GM12865 (cell line): ENCODE measurements around the gene OR2T1.

ENCODE experiments used
- DNase-seq: peaks from one replicate; pipeline ENCODE4 v3.0.0; 2010; ENCODE audit warnings: low read depth
- H3K4me3 ChIP-seq: 2 replicates; pipeline ENCODE4 v1.5.1; 2011; ENCODE audit warnings: mild to moderate bottlenecking, low read depth, low read length, control low read depth
- CTCF ChIP-seq: IDR thresholded peaks from 2 replicates; pipeline ENCODE4 v1.5.1; 2011; ENCODE audit warnings: low read length, control low read depth, low read depth, inconsistent platforms; ENCODE audit not compliant: insufficient read depth; ENCODE audit errors: missing control alignments

OR2T1 gene, protein sequence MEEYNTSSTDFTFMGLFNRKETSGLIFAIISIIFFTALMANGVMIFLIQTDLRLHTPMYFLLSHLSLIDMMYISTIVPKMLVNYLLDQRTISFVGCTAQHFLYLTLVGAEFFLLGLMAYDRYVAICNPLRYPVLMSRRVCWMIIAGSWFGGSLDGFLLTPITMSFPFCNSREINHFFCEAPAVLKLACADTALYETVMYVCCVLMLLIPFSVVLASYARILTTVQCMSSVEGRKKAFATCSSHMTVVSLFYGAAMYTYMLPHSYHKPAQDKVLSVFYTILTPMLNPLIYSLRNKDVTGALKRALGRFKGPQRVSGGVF

GRCh38 chr1:248402748-248403147, at the start of gene OR2T1:
TSS of gene OR2T1 (plus strand) at chr1:248403048. CDS start at chr1:248406148, 3,100 bp downstream.
- DNase-seq, result no peak

DNA sequence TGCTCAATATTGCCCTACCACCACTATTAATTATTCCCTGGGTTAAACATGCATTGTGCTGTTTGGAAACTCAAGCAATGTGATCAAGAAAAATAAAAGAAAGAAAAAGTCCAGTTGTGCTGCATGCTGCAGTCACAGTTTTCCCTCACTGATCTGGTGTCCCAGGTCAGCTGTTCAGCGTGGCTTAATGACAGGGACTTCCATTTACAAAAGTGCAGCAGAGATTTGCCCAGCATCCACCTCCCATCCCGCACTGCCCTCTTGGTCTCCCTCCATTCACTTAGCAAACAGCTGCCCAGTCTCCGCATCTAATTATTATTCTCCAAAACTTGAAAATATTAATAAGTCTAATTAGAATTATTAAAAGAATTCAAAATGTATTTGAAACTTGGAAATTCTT, 43.4 kb upstream of the OR2T1 start:
- H3K4me3 ChIP-seq, result no peak overlapping the region
- DNase-seq, result no peak
- TF ChIP-seq CTCF, result no peak

More at GRCh38 chr1:248402748-248403147, at the start of gene OR2T1:
- no peak within 1 kb of the TSS for H3K4me3 ChIP-seq
- TF ChIP-seq CTCF, result no peak

- H3K4me3 ChIP-seq, result no peak within 1 kb of the TSS
- no peak for DNase-seq
- TF ChIP-seq CTCF, result no peak
Measured at GRCh38 chr1:248361121-248361715, 41.6 kb upstream of the OR2T1 start, which contains the start of gene OR2T4. TSS of gene OR2T4 (plus strand) at chr1:248361665. CDS start at chr1:248361665, 0 bp downstream.

DNA sequence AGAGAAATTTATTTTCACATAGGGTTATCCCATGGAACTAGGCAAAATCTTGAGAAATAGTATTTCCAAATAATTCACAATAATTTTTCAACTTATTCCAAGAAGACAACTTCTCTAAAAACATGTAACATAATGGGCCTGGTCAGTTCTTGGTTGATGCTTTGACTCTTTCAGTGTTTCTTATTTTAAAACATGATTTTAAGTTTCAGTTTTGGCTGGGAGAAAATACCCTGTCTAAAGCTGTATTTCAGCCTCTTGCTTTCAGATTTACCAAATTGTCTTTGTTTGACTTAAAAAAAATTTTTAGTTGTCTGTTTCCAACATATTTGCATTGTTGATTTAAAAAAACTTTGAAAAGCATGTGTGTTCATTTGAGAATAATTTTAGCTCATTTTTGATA, 36.2 kb upstream of the OR2T1 start:
- TF ChIP-seq CTCF, result no peak
- no peak for DNase-seq

DNA sequence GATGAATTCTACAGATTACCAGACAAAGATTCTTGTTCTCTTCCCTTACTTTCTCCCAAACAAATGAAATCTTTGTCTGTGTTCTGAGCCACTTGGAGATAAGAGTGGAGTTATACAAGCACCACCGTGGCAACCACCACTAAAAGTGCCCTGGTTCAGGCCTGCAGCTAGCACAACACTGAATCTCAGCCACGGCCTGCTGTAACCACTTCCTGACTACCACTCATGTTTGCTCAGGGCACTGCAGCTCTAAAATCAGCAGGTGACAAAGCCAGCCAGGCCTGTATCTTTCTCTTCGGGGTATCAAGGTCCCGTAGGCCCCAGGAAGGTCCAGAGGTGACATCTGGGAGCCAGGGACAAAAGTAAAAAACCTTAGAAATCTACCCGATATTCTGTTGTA, 30.5 kb upstream of the OR2T1 start:
- no peak for TF ChIP-seq CTCF
- peak; percentile 27 for DNase-seq
- H3K4me3 ChIP-seq, result no peak overlapping the region

More for the DNA sequence above, 36.2 kb upstream of the OR2T1 start:
- H3K4me3 ChIP-seq, result no peak overlapping the region

DNA sequence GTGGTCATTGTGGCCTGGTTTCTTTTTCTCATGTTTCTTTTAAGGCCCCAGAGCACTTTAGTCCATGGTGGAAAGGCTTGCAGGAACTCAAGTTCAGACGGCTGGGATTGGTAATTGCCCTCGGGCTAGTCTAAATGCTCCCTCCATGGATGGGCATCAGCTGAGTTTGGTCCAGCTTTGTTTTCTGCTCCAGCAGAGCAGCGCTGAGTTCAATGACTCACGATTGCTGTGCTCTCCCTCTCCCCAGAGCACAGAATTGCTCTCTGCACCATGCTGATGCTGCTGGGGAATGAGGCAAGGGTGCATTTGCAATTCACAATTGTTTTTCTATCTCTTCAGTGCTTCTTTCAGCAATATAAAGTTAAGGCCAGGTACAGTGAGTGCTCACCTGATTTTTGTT, 29.1 kb upstream of the OR2T1 start:
- no peak overlapping the region for H3K4me3 ChIP-seq
- TF ChIP-seq CTCF, result no peak
- DNase-seq, result no peak
